Stomach (tissue), 4 donors: ENCODE data around the gene TBC1D9B.

Experiments
- EP300 ChIP-seq: sonication (generic); formaldehyde crosslinking; IDR thresholded peaks from one replicate; pipeline ENCODE4 v1.6.1; 2017; ENCODE audit warnings: antibody characterized with exemption
- POLR2AphosphoS5 ChIP-seq, 3 donors: sonication (generic); formaldehyde crosslinking; IDR thresholded peaks; one replicate each; pipeline ENCODE4 v1.6.1; 2016; ENCODE audit warnings: antibody characterized with exemption in 3 of 3
- TF ChIP-seq, protein P1 (sequence below), 7 experiments: fragments of 450-650 bp in 4 of 7; fragments of 200-600 bp in 3 of 7; sonication (generic) in 3 of 7; IDR thresholded peaks; one replicate each; pipeline ENCODE4 v1.5.1; 2016 to 2019; ENCODE audit warnings: antibody characterized with exemption in 7 of 7, control low read depth in 2 of 7, mild to moderate bottlenecking in 1 of 7

- TF ChIP-seq, protein P1, sequence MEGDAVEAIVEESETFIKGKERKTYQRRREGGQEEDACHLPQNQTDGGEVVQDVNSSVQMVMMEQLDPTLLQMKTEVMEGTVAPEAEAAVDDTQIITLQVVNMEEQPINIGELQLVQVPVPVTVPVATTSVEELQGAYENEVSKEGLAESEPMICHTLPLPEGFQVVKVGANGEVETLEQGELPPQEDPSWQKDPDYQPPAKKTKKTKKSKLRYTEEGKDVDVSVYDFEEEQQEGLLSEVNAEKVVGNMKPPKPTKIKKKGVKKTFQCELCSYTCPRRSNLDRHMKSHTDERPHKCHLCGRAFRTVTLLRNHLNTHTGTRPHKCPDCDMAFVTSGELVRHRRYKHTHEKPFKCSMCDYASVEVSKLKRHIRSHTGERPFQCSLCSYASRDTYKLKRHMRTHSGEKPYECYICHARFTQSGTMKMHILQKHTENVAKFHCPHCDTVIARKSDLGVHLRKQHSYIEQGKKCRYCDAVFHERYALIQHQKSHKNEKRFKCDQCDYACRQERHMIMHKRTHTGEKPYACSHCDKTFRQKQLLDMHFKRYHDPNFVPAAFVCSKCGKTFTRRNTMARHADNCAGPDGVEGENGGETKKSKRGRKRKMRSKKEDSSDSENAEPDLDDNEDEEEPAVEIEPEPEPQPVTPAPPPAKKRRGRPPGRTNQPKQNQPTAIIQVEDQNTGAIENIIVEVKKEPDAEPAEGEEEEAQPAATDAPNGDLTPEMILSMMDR (IDR thresholded peaks at IDR 0.05) = no peak
- no peak for TF ChIP-seq EP300
- no peak for TF ChIP-seq POLR2AphosphoS5 (IDR thresholded peaks at IDR 0.05)
Observed at GRCh38 chr5:179822444-179822990, 85.2 kb downstream of the TBC1D9B start.
